Gastrocnemius medialis (tissue), 4 donors: ENCODE results near the gene LARP4.

Experiments used
- CTCF ChIP-seq, 5 experiments: fragments of 450-650 bp in 3 of 5; fragments of 200-600 bp in 2 of 5; sonication (generic) in 2 of 5; IDR thresholded peaks in 4 of 5; conservative IDR thresholded peaks in 1 of 5; 1 replicate in 4 of 5; 2 replicates in 1 of 5; pipeline ENCODE4 v1.5.1; 2016 to 2019; ENCODE audit warnings: antibody characterized with exemption in 5 of 5, mild to moderate bottlenecking in 3 of 5, moderate library complexity in 3 of 5
- POLR2A ChIP-seq, 2 donors: fragments of 450-650 bp; IDR thresholded peaks; one replicate each; pipeline ENCODE4 v1.6.1; 2017; ENCODE audit warnings: antibody characterized with exemption in 2 of 2, mild to moderate bottlenecking in 2 of 2, moderate library complexity in 2 of 2

GRCh38 chr12:50519353-50519752 is 118.7 kb downstream of the LARP4 start:
- no peak for TF ChIP-seq CTCF (IDR thresholded peaks at IDR 0.05 in 4 of 5, conservative IDR thresholded peaks at IDR 0.05 in 1 of 5)
- TF ChIP-seq POLR2A (IDR thresholded peaks at IDR 0.05), result no peak
